Stimulated activated effector memory CD8-positive, alpha-beta T cell treated with anti-CD3 and anti-CD28 coated beads, Interleukin-12 subunit alpha, Interleukin-12 subunit beta, amount 100 ng/mL, for 72 hours (primary cell): ENCODE measurements around the gene RGS14.
A peak's percentile ranks its signal among the peaks of the same experiment; 100 is the strongest.

Experiments
- ATAC-seq: fragments of 150-1000 bp; cut with Tn5 transposase; 2 replicates; pipeline ENCODE4 v1.10.0; 2021
- DNase-seq, 2 donors: peaks; one replicate each; pipeline ENCODE4 v3.0.0; 2021 to 2022; ENCODE audit warnings: low spot score in 2 of 2
- H3K27ac Mint-ChIP-seq: one replicate; pipeline ENCODE4 v1.8.0; 2022; ENCODE audit warnings: mild to moderate bottlenecking, mixed read lengths
- H3K36me3 Mint-ChIP-seq: one replicate; pipeline ENCODE4 v1.8.0; 2022; ENCODE audit warnings: mild to moderate bottlenecking, mixed read lengths
- H3K4me1 Mint-ChIP-seq: one replicate; pipeline ENCODE4 v1.8.0; 2022; ENCODE audit warnings: mixed read lengths
- H3K4me3 Mint-ChIP-seq: one replicate; pipeline ENCODE4 v1.8.0; 2022; ENCODE audit warnings: mild to moderate bottlenecking, mixed read lengths
- H3K9me3 Mint-ChIP-seq: one replicate; pipeline ENCODE4 v1.8.0; 2022; ENCODE audit warnings: mixed read lengths

RGS14 gene

DNA sequence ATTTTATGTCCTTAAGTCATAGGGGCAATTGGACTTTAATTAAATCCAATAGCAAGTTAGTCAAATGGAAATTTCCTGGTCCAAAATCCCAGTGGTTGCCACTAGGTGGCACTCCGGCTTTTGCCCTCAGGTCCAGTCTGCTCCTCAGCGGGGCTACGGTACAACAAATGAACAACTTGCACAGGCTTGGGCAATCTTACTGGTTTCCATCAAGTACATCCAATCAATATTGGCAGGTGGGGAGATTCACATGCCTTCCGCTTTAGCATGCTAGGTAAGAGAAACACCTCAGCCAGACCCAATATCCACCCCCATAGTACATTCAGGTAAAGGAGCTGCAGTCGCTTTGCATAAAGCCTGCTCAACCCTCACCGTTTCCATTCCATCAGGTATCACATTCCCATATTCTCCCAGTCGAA, 39.8 kb upstream of the RGS14 start:
- ATAC-seq (peak; percentile 75), DNase-seq (peak; percentile 69 to 87)
- H3K4me1 Mint-ChIP-seq = peaks cover 20% of the 10 kb centered on the region
- no peaks in the 10 kb centered on the region for H3K9me3 Mint-ChIP-seq
- H3K27ac Mint-ChIP-seq = no peak overlapping the region
- H3K36me3 Mint-ChIP-seq = peaks cover 19% of the 10 kb centered on the region
- H3K4me3 Mint-ChIP-seq = no peak overlapping the region

DNA sequence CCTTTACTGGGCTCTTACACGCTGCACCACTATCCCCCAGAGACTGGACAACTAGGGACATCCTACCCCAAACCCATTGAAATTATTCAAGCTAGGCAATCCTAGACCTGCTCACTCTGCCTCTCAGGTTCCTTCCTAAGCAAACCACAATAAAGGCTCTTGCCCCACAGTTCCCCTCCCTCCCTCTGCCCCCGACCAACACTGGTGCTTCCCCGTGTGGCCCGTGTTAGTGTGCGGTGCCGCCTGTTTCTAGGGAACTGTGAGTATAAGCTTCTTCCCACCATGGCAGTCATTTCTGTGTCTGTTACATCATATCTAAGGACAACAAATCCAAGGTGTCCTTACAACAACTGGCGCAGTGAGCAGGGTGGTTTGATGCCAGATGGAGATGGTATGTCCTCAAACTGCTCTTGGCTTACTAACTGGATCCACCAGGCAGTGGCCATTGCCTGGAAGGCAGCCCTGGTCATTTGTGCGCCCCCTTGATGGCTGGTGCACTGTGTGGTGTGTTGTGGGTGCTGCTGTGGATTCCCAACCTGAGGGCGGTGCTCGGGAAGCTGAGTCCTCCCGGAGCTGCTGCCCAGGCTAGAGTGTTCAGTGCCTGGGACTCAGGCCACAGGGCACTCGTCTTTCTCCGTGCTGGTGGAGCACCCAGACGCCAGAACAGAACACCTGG, 37.7 kb upstream of the RGS14 start:
- Mint-ChIP-seq H3K4me3 (no peak overlapping the region), H3K27ac (no peak overlapping the region), H3K36me3 (peaks cover 28% of the 10 kb centered on the region), H3K4me1 (peaks cover 12% of the 10 kb centered on the region), H3K9me3 (no peaks in the 10 kb centered on the region)
- ATAC-seq (no peak), DNase-seq (no peak)

DNA sequence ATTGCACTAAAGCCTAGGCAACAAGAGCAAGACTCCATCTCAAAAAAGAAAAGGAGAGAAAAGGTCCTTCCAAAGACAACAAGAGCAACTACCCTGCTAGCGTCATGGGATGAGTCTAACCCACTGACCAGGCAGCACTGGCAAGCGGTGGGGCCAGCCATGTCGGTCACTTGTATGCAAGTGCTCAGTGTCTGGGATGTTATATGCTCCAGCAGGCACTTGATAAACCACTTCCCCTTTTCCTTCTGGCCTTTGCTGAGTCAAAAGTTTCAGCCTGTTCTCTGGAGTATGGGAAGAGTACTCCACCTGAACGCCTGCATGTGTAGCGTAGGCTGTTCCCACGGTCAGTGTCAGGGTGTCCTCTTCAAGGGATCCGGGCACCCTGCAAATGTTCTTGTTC, 36.8 kb upstream of the RGS14 start:
- Mint-ChIP-seq H3K36me3 (peaks cover 26% of the 10 kb centered on the region), H3K27ac (no peak overlapping the region), H3K9me3 (no peaks in the 10 kb centered on the region), H3K4me3 (no peak overlapping the region), H3K4me1 (peaks cover 12% of the 10 kb centered on the region)
- DNase-seq (no peak), ATAC-seq (no peak)

DNA sequence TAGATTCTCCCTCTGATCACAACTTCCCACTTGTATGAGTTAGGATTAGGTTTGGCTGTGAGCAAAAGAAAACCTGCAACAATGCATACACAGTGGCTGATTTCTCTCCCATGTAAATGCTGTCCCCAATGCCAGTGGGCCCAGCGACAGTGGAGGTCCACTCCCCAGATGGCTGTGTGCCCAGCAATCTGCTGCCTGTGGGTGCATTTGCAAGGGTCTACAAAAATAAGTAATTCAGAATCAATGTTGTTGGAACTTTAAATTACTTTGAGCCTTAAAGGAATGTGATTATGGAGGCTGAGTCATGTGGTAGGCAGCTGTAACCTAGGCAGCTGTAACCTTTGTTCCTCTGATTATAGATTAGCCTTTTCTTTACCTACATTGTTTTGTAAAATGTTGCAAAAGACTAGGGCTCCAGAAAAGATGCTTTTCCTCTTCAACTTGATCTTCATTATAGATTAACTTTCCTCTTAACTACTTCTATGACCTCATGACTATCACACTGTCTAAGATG, 31.8 kb upstream of the RGS14 start:
- Mint-ChIP-seq H3K36me3 (peaks cover 52% of the 10 kb centered on the region), H3K9me3 (no peaks in the 10 kb centered on the region), H3K4me1 (peaks cover 27% of the 10 kb centered on the region), H3K4me3 (no peak overlapping the region), H3K27ac (no peak overlapping the region)
- DNase-seq = no peak
- ATAC-seq = no peak

DNA sequence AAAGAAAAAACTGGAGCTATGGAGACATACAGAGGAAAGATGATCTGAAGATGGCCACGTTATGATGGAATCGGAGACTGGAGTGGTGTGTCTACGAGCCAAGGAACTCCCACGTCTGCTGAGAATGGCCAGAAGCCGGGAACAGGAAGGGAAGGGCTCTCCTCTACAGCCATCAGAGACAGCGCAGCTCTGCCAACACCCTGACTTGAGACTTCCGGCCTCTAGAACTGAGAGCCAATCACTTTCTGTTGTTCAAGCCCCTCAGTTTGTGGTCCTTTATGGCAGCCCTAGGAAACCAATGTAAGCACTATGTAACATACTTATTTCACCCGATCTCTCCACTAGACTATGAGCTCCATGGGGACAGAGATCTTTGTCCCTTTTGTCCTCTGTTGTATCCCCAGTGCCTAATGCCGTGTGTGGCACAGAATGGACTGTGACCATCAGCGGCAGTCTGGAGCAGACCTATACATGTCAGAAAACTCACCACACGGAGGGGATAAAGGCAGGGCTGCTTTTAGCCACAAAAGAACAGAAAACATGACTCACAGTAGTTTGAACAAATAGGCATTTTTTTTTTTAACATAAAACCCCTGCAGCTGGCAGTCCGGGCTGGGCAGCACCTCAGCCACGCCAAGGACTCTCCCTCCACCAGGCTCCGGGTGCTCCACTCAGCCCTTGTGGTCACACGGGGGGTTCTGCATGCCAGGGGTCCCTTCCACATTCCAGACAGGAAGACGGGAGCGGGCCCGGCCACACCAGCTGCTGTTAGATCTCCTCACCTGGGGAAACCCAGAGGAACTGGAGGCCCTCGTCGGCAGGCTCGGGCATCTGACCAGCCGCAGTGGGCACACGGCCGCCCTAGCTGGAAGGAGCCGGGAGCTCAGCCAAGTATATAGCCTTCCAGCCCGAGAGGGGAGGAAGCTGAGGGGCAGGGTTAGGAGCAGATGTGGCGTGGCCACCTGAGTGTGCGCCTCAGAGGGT, 29.9 kb upstream of the RGS14 start:
- ATAC-seq (peak; percentile 90), DNase-seq (no peak)
- peak overlapping the region; percentile 80 for H3K27ac Mint-ChIP-seq
- H3K36me3 Mint-ChIP-seq = peaks cover 68% of the 10 kb centered on the region
- H3K9me3 Mint-ChIP-seq = no peaks in the 10 kb centered on the region
- peak overlapping the region; percentile 47 for H3K4me3 Mint-ChIP-seq
- H3K4me1 Mint-ChIP-seq = peaks cover 38% of the 10 kb centered on the region

DNA sequence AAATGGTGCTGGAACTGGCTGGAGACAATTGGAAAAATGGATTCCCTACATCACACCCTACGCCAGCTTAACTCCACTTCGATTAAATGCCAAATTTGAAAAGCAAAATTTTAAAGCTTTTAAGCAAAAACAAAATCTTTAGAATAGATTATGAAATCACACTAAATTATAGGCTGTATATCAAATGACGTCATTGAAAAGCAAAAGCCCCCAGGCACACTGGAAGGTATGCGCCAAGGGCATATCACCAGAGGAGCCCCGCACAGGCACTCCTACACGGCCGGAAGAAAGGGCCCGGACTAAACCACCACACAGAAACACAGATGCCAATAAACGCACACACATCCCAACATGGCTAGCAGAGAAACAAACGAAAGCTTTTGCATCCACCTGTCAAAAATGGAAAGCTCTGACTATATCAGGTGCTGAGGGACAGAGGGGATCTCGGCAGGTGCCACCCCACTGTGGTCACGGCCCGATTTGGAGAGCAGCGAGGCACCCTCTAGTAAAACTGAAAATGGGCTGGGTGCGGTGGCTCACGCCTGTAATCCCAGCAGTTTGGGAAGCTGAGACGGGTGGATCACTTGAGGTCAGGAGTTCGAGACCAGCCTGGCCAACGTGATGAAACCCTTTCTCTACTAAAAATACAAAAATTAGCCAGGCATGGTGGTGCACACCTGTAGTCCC, 29.0 kb upstream of the RGS14 start:
- ATAC-seq = no peak
- no peak overlapping the region for H3K27ac Mint-ChIP-seq
- DNase-seq = no peak
- H3K4me3 Mint-ChIP-seq = peak overlapping the region; percentile 47
- H3K36me3 Mint-ChIP-seq = peaks cover 68% of the 10 kb centered on the region
- H3K4me1 Mint-ChIP-seq = peaks cover 43% of the 10 kb centered on the region
- H3K9me3 Mint-ChIP-seq = no peaks in the 10 kb centered on the region

DNA sequence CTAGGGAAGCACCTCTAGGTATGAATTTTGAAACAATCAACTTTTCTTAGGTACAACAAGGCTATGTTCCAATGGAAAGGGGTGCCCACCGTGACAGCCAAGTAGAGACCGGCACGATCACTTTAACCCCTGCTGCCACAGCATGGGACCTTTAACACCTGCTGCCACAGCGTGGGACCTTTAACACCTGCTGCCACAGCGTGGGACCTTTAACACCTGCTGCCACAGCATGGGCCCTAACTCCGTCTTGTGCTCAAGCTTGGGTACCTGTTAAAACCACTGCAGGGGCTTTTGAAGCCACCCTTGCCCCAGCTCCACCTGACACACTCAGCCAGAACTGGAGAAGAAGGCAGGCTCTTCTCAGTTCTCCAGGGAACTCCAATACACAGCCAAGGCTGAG, 27.8 kb upstream of the RGS14 start:
- Mint-ChIP-seq H3K4me1 (peaks cover 49% of the 10 kb centered on the region), H3K4me3 (no peak overlapping the region), H3K27ac (no peak overlapping the region), H3K9me3 (no peaks in the 10 kb centered on the region), H3K36me3 (peaks cover 77% of the 10 kb centered on the region)
- DNase-seq (no peak), ATAC-seq (no peak)

DNA sequence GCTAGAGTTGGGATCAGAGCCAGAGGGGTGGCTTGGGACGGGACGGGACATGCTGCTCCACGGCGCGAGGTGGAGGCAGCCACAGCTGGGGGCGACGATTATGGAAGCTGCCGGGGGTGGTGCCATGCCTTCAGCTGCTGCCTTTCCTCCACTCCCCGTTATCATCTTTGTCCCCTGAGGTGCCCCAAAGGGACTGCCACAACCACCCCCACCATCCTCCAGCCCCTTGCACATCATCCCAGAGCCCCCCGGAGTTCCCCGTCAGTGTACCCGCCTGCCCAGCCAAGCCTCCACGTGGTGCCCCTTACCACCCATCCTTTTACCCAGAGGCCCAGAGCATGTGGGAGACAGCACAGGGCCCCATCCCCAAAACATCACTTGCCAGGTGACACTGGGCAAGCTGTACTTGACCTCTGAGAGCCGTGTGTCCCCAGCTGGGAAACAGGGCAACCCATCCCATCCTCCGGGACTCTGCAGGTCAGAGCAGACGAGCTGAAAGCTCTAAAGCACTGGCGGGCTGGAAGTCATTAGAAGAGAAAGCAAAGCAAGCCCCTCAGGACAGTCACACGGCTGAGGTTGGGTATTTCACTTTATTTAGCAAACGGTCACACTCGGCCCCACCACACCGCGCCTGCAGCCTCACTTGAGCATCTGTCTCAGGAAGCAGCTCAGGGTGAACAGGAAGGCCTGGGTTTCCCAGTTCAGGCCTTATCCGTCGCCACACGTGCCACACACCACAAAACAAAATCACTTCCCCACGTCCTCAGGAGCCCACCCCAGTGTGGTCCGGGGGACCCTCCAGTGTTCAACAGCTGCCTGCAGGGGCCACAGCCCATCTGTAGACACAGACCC, 26.5 kb upstream of the RGS14 start:
- H3K27ac Mint-ChIP-seq = peak overlapping the region; percentile 74
- H3K4me3 Mint-ChIP-seq = no peak overlapping the region
- ATAC-seq (no peak), DNase-seq (no peak)
- peaks cover 89% of the 10 kb centered on the region for H3K36me3 Mint-ChIP-seq
- peaks cover 56% of the 10 kb centered on the region for H3K4me1 Mint-ChIP-seq
- H3K9me3 Mint-ChIP-seq = no peaks in the 10 kb centered on the region

DNA sequence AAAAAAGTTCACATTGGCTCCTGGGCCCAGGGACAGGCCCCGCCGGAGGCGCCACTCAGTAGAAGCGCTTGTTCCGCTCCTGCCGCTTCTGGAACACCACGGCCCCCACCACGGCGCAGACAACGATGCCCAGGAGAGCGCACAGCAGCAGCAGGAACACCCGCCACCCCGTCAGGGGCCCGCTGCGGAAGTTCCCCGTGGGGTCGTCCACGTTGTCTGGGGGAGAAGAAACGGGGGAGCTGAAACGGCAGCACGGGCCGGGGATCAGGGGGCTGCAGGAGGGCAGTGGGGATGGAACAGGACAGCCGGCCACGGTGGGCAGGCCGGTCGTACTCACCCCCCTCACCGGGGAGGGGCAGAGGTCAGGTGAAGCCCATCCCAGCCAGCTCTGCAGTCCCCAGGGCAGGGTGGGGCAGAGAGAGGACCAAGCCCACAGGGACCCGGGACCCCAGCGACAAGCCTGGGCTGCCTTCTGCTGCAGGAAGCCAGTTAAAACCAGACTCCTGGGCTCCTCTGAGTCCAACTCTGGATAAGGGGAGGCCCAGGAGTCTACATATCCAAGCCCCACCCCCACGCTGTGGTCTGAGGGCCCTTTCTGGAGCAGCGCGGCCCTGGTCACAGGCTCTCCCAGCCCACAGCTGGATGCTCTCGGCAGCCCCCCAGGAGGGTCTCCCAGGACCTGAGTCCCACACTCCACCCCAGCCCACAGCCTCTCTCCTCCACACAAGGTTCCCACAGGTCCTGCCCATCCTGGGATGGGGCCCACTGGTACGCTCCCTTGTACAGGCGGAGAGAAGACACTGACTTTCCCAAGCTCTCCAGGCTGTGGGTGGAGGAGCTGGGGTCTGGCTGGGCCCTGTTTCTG, 25.5 kb upstream of the RGS14 start:
- H3K36me3 Mint-ChIP-seq = peaks cover 87% of the 10 kb centered on the region

DNA sequence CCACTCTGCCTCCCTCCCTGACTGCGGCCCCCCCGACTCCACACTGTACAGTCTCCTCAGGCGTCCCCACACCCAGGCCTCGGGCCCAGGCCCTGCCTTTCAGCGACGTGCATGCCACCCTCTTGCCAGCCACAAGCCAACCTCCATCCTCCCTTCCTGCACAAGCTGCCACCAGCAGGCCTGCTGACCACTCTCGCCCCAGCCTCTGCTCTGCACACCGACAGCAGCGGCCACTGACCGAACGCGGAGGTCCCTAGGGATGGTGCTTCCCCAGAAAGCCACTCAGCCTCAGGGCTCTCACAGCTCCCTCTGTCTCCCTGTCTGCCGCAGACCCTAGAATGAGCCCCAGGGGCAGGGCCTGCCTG, 24.8 kb upstream of the RGS14 start:
- DNase-seq (no peak), ATAC-seq (no peak)
- Mint-ChIP-seq H3K9me3 (no peaks in the 10 kb centered on the region), H3K4me1 (peaks cover 53% of the 10 kb centered on the region), H3K4me3 (no peak overlapping the region), H3K36me3 (peaks cover 87% of the 10 kb centered on the region), H3K27ac (peak overlapping the region; percentile 82)

More for the DNA sequence above, 25.5 kb upstream of the RGS14 start:
- Mint-ChIP-seq H3K4me1 (peaks cover 59% of the 10 kb centered on the region), H3K4me3 (no peak overlapping the region), H3K9me3 (no peaks in the 10 kb centered on the region), H3K27ac (peak overlapping the region; percentile 82)
- DNase-seq (no peak), ATAC-seq (no peak)

DNA sequence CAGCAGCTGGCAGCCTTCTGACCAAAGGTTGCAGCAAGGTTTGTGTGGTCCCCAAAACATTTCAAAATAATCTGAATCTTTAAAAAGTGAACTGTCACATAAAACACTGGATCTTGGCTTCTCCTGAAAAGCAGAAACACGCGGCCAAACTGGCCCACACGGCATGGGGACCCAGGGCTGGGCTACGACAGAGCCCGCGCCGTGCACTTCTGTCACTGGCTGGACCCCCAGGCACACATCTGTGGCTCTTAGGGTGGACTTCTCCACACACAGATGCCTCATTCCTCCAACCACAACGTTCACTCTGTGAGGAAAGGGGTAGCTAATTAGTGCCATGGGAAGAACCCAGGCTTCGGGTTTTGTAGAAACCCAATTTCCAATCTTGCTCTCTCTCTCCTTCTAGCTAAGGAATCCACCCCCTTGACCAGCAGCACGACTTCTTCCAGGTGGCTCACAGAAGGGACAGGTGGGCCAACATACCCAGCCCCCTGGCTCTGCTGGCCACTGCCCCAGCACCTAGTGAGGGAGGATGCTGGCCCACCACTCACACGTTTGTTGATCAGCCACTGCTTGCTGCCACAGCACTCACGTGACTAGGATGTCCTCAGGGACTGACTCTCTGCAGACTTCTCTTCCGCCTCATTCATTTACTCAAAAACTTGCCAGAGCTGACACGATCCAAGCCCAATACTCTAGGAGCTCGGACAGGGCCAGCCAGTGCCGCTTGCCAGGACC, 24.1 kb upstream of the RGS14 start:
- Mint-ChIP-seq H3K4me1 (peaks cover 47% of the 10 kb centered on the region), H3K9me3 (no peaks in the 10 kb centered on the region), H3K36me3 (peaks cover 83% of the 10 kb centered on the region), H3K27ac (peak overlapping the region; percentile 82), H3K4me3 (no peak overlapping the region)
- DNase-seq (no peak), ATAC-seq (no peak)

DNA sequence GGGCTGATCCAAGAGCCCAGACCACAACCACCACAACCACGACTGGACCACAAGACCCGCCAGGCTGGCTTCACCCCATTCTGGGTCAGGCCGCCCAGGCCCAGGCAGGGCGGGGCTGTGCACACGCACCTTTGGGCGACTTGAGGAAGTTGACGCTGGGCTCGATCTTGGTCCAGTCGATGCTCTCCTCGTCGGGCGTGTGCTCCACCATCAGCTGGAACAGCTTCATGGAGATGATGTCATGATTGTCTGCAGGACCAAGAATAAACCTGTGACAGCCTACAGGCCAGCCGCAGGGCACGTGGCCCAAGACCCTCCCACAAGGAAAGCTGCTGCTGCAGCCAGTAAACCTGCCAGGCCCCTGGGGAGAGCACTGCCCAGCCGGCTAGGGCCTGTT, 23.6 kb upstream of the RGS14 start:
- Mint-ChIP-seq H3K27ac (peak overlapping the region; percentile 82), H3K9me3 (no peaks in the 10 kb centered on the region), H3K4me1 (peaks cover 50% of the 10 kb centered on the region), H3K36me3 (peaks cover 83% of the 10 kb centered on the region), H3K4me3 (no peak overlapping the region)
- ATAC-seq = no peak
- no peak for DNase-seq
